ENCODE results near the gene ALG10.
"Not testable (repeated sequence)": the region's sequence is repeated elsewhere in the genome, so short reads cannot be mapped to it uniquely, and the experiment has no call there.

ALG10 gene, protein sequence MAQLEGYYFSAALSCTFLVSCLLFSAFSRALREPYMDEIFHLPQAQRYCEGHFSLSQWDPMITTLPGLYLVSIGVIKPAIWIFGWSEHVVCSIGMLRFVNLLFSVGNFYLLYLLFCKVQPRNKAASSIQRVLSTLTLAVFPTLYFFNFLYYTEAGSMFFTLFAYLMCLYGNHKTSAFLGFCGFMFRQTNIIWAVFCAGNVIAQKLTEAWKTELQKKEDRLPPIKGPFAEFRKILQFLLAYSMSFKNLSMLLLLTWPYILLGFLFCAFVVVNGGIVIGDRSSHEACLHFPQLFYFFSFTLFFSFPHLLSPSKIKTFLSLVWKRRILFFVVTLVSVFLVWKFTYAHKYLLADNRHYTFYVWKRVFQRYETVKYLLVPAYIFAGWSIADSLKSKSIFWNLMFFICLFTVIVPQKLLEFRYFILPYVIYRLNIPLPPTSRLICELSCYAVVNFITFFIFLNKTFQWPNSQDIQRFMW

GRCh38 chr12:34022079-34022830 is at the start of gene ALG10:
TSS of gene ALG10 (plus strand) at chr12:34022496. CDS start at chr12:34022600, 104 bp downstream.
- peak; percentile 99 for DNase-seq

DNA sequence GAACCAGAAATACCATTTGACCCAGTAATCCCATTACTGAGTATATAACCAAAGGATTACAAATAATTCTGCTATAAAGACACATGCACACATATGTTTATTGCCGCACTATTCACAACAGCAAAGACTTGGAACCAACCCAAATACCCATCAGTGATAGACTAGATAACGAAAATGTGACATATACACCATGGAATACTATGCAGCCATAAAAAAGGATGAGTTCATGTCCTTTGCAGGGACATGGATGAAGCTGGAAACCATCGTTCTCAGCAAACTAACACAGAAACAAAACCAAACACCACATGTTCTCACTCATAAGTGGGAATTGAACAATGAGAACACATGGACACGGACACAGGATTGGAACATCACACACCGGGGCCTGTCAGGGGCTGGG is 49.4 kb upstream of the ALG10 start:
- not testable (repeated sequence) for DNase-seq

DNA sequence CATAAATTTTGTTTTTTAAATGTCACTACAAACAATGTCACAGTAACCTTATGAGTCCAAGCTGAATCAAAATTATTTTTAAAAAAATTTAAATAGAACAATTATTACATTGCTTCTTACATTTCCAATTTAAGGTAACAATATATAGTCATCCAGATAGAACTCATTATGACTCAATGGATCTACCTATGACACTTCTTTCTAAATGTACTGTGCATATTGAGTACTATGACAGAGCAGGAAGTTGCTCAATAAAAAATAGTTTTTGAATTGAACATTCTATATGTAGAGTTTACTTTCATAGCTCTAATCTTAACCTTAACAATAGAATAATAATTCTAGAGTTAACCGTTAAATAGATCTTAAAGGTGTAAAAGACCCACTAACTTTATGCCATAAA is 44.4 kb upstream of the ALG10 start:
- no peak for DNase-seq

DNA sequence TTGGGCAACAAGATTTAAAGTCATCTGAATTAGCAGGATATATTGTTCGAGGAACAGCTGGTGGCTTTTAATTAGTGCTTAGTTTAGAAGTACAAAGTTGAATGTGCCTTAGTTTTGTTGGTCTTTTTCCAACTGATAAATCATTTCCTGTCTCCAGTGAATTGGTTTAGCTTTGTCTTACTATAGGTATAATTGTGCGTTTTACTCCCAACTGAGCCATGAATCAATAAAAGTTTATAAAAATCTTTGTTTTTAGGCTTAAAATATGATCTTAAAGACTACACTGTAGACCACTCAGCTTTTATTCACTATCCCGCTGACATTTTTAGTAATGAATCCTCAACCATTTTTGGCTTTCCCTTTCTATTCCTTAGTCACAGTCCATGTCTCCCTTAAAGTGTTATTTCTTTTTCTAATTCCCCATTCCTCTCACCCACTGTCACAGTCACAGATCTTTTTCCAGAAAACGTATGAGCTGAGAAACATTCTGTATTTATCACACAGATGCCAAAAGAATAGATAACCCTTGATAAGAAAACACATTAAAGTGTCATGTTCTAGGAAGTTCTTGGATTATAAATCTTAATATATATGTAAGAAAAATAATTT is 34.0 kb upstream of the ALG10 start:
- no peak for DNase-seq

- DNase-seq, result no peak
Observed at GRCh38 chr12:33988913-33989312, 33.4 kb upstream of the ALG10 start.

DNA sequence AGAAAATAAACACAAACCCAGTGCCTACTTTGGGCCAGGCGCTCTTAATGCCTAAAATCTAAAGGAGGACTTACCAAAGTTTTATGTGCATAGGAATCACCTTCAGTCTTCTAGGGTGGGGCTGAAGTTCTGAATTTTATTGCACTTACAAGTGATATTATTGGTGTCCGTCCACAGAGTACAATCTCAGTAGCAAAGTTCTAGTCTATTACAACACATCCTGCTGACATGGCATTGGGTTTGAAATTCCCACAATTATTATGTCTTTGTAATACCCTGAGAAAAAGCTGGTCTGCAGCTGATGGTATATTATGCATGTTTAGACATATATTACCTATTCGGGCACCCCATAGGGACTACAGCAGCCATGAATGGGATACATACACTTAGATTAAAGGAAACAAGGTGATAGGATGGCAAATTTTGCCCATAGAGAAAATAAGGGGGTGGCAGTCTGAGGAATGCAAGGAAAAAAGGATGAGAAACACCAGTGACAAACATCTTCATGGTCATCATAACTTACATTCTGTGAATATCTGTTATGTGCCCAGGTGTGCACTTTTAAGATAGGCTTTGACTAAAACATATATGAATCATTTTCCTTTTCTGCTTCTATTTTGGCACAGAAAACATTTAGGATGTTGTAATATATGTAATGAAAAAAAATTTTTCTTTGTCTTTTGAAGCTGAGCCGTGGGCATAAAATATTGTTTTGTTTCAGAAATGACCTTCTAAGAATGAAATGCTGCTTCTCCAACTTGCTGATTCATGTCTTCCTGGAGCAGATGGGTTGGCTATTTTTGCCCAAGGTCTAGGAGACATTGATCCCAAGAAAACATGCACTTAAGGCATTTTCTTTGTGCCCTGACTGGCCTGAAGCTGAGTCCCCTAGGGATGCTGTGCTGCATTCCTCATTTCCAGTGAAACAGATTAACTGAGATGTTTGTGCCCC is 27.2 kb upstream of the ALG10 start:
- no peak for DNase-seq

DNA sequence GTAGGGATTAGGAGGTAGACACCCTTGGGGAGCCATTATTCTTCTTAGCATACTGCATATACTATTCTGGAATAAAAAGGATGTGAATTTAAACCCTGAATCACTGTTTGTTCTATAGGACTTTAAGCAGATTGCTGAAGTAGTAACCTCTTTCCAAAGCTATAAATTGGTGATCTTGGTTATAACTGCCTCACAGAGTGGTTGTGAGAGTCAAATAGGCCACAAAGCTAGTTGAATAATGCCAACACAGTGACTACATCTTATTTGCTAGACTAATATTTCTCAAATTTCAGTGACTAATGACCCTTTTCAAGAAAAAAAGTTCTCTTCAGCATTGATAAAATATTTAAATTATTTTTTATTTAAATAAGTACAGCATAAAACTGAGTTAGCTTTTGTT is 13.5 kb upstream of the ALG10 start:
- DNase-seq, result not testable (repeated sequence)

DNA sequence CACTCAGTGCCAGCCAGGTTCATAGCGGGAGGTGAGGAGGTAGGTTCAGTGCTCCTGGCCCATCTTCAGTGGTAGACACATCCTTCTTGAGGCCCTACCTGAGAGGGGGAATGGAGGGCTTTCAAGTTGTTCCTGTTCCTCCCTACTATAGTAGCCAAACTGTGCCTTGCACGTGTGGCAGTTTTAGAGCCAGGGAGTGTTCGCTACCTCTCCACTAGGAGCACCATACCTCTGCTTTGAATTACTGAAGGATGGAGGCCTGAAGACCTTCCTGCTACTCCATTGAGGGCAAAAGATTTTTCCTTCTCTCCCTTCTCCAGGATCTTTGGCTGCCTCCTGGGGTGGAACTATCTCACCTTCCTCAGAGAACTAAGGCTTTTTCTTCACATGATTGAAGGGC is 5.9 kb upstream of the ALG10 start:
- no peak for DNase-seq

GRCh38 chr12:34021071-34021470 is 1.2 kb upstream of the ALG10 start:
- DNase-seq, result peak; percentile 45

- DNase-seq, result not testable (repeated sequence)
Observed at GRCh38 chr12:34027661-34028060, 5.4 kb downstream of the ALG10 start.

- no peak for DNase-seq
Observed at GRCh38 chr12:34030591-34030990, 8.3 kb downstream of the ALG10 start.

GRCh38 chr12:34033628-34034296 is 11.5 kb downstream of the ALG10 start:
- peak; percentile 45 for DNase-seq

- peak; percentile 3 for DNase-seq
Observed at GRCh38 chr12:34038357-34038756, 16.1 kb downstream of the ALG10 start.

DNA sequence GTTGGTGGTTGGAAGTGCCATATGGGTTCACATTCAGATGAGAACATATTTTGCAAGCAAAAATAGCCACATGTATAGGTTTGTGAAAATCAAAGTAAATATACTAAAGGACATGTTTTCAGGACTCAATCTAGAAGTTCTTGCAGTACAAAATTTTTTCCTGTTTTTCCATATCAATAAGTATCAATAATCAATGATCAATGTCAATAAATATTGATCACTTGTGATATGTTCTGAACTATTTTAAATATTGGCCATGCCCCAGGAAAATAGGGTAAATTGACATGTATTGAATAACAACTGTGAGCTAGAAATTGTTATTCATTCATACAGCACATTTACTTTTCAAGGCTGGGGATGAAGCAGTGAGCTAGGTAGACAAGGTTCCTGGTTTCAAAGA is 24.3 kb downstream of the ALG10 start:
- DNase-seq, result no peak

GRCh38 chr12:34047855-34048254 is 25.6 kb downstream of the ALG10 start:
- DNase-seq, result not testable (repeated sequence)

DNA sequence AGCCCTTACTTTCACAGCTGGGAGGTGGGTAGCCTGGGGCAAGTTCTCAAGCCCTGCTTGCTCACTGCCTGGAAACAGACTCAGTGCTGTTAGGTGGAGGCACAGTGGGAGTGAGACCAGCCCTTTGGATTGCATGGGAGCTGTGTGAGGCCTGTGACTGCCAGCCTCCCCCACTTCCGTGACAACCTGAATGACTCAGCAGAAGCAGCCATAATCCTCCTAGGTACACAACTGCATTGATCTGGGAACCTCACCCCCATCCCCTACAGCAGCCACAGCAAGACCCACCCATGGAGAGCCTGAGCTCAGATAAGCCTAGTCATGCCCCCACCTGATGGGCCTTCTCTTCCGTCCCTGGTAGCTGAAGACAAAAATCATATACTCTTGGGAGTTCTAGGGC is 26.4 kb downstream of the ALG10 start:
- no peak for DNase-seq

DNA sequence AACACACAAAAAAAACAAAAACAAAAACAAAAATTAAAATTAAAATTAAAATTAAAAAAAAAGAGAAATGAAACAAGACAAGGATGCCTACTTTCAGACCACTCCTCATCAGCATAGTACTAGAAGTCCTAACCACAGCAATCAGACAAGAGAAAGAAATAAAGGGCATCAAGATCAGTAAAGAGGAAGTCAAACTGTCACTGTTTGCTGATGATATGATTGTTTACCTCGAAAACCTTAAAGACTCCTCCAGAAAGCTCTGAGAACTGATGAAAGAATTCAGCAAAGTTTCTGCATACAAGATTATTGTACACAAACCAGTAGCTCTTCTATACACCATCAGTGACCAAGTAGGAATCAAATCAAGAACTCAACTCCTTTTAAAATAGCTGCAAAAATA is 29.2 kb downstream of the ALG10 start:
- DNase-seq, result no peak

DNA sequence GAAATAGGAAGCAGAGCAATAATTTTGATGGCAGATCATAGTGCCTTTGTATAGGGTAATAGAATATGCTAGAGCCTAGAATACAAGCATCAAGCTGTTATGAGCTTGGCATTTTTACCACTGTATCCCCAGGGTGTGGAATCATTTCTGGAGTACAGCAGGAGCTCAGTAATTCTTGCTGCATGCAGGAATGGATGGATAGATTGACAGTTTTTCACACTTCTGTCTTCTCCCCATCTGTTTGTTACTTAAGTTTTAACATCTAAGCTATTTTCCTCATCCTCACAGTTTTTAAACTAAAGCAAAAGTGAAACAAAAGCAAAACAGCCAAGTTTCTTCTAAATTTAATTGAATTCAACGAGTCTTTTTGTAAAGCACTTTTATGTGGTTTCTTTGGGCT is 32.6 kb downstream of the ALG10 start:
- DNase-seq, result no peak

Measured in suppressor macrophage treated with lipopolysaccharide for 4 hours (primary cell).